Nephron progenitor cell (in vitro differentiated cells): ENCODE data around the gene CNTNAP3B.
"Not testable (repeated sequence)": the region's sequence is repeated elsewhere in the genome, so short reads cannot be mapped to it uniquely, and the experiment has no call there.

ENCODE experiments used
- DNase-seq: peaks from one replicate; pipeline ENCODE4 v3.0.0; 2021
- H3K27ac Mint-ChIP-seq: 2 replicates; pipeline ENCODE4 v1.8.0; 2021; ENCODE audit warnings: mild to moderate bottlenecking, moderate library complexity, mixed read lengths
- H3K27me3 Mint-ChIP-seq: 2 replicates; pipeline ENCODE4 v1.8.0; 2021; ENCODE audit warnings: mild to moderate bottlenecking, low read depth, mixed read lengths; ENCODE audit not compliant: poor library complexity
- H3K36me3 Mint-ChIP-seq: 2 replicates; pipeline ENCODE4 v1.8.0; 2021; ENCODE audit warnings: low read depth, mixed read lengths
- H3K4me1 Mint-ChIP-seq: 2 replicates; pipeline ENCODE4 v1.8.0; 2021; ENCODE audit warnings: mixed read lengths
- H3K4me3 Mint-ChIP-seq: 2 replicates; pipeline ENCODE4 v1.8.0; 2021; ENCODE audit warnings: mild to moderate bottlenecking, moderate library complexity, mixed read lengths
- H3K9me3 Mint-ChIP-seq: 2 replicates; pipeline ENCODE4 v1.8.0; 2021; ENCODE audit warnings: mild to moderate bottlenecking, moderate library complexity, mixed read lengths

The CNTNAP3B gene

DNA sequence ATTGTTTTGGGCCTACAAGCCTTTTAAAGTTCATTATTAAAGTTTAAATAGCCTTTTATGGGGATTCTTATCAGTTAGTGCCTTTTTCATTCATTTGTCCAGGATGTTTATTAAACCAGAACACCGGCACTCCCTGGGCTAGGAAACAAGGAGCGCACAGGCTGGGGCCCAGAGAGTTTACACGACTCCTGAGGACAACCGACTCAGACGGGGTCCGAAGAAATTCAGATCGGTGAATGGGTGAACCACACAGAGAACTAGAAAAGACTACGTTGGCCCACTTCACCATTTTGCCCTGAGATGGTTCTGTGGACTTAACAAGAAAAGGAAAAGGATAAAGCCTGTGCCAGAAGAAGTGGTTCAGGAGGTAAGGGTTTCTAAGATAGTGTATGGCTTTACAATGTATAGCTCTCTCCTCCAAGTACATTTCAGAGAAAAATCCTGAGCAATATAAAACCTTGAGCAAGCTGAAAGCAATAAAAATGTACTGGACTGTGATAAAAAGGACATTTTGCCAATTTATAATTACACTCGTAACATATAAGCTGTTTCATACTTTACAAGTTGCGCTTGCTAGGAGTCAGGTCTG lies 84.7 kb downstream of the CNTNAP3B start:
- H3K27ac Mint-ChIP-seq, H3K4me1 Mint-ChIP-seq, H3K9me3 Mint-ChIP-seq, H3K27me3 Mint-ChIP-seq, DNase-seq, H3K4me3 Mint-ChIP-seq, H3K36me3 Mint-ChIP-seq: not testable (repeated sequence)

DNA sequence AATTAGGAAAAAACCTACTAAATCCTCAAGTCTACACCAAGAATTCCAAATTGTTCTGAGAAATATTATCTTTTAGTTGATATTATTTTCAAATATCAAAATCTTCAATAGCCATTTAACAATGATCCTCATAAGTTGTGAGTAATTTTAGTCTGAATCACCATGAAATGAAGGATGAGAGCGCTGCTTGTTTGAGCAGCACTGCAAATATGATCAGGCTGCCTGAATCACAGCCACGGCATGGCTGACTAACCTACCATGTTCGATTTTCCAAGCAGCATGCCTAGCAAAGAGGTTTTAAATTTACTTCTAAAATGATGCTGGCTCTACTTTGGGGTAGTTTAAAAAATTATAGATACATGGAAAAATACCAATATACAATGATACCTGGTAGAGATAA lies 95.7 kb downstream of the CNTNAP3B start:
- not testable (repeated sequence) for H3K36me3 Mint-ChIP-seq, H3K9me3 Mint-ChIP-seq, H3K4me1 Mint-ChIP-seq, H3K27ac Mint-ChIP-seq, H3K27me3 Mint-ChIP-seq, DNase-seq, H3K4me3 Mint-ChIP-seq

DNA sequence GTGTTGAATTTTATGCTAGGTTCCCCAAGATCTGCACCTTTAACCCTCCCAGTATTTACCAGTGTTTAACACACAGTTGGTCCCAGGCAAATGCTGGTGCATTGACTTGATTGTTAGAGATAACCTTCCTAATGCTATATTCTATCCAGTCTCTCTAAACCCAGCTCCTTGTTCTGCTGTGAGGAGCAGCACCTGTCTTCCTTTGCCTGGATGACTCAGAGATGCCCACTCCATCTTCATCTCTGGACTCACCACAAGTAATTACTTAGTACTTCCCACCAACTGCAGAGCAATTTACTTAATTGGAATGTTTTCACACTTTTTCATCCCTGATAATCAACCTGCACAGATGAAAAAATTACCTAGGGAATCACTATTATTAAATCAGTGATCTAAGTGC lies 108.6 kb downstream of the CNTNAP3B start:
- H3K36me3 Mint-ChIP-seq, H3K27ac Mint-ChIP-seq, H3K9me3 Mint-ChIP-seq, H3K4me3 Mint-ChIP-seq, DNase-seq, H3K4me1 Mint-ChIP-seq, H3K27me3 Mint-ChIP-seq: not testable (repeated sequence)

DNA sequence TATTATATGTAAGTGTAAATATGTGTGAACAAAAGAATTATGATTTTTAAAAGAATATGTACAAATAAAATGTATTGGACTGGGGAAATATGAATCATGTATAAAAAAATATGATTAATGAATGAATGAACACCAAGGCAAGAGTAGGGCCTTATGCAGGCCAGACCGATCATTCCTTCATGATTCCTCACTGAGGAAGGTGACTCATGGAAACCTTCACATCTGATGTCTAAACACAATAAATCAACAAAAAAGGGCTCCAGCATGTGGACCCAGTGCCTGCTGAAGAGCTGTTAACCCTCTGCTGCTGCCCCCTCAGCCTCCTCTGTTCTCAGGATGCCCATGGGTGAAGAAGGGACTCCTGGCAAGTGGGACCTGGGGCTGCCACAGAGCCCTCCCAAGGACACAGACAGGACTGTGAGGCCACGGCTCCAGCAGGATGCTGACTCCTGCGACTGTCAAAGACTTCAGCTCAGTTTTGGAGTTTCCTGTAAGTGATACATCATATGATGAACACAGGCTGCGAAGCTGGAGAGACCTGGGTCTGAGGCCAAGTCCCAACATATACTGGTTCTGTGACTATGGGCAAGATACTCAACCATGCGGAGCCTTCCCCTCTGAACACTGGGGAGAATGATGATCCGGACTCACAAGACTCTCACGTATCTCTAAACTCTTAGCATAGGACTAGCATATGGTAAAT lies 110.9 kb downstream of the CNTNAP3B start:
- not testable (repeated sequence) for H3K27ac Mint-ChIP-seq, H3K27me3 Mint-ChIP-seq, H3K9me3 Mint-ChIP-seq, H3K36me3 Mint-ChIP-seq, DNase-seq, H3K4me3 Mint-ChIP-seq, H3K4me1 Mint-ChIP-seq

DNA sequence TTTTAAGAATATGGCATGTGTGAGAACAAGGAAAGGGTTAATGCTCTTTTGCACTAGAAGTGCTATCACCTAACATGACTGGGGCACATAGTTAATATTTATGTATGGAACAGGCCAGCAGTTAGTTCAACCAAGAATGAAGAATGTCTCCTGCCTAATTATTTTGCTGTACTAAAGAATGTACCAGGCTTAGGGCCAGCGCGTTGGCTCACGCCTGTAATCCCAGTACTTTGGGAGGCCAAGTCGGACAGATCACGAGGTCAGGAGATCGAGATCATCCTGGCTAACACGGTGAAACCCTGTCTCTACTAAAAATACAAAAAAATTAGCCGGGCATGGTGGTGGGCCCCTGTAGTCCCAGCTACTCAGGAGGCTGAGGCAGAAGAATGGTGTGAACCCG lies 114.9 kb downstream of the CNTNAP3B start:
- H3K27me3 Mint-ChIP-seq, H3K4me3 Mint-ChIP-seq, H3K9me3 Mint-ChIP-seq, DNase-seq, H3K36me3 Mint-ChIP-seq, H3K4me1 Mint-ChIP-seq, H3K27ac Mint-ChIP-seq: not testable (repeated sequence)

- H3K27me3 Mint-ChIP-seq, H3K4me1 Mint-ChIP-seq, H3K27ac Mint-ChIP-seq, DNase-seq, H3K9me3 Mint-ChIP-seq, H3K36me3 Mint-ChIP-seq, H3K4me3 Mint-ChIP-seq: not testable (repeated sequence)
Measured at GRCh38 chr9:41991607-41992006, 137.6 kb downstream of the CNTNAP3B start.

GRCh38 chr9:41980271-41980670 lies 149.0 kb downstream of the CNTNAP3B start:
- H3K4me1 Mint-ChIP-seq, H3K27me3 Mint-ChIP-seq, H3K4me3 Mint-ChIP-seq, DNase-seq, H3K27ac Mint-ChIP-seq, H3K36me3 Mint-ChIP-seq, H3K9me3 Mint-ChIP-seq: not testable (repeated sequence)

DNA sequence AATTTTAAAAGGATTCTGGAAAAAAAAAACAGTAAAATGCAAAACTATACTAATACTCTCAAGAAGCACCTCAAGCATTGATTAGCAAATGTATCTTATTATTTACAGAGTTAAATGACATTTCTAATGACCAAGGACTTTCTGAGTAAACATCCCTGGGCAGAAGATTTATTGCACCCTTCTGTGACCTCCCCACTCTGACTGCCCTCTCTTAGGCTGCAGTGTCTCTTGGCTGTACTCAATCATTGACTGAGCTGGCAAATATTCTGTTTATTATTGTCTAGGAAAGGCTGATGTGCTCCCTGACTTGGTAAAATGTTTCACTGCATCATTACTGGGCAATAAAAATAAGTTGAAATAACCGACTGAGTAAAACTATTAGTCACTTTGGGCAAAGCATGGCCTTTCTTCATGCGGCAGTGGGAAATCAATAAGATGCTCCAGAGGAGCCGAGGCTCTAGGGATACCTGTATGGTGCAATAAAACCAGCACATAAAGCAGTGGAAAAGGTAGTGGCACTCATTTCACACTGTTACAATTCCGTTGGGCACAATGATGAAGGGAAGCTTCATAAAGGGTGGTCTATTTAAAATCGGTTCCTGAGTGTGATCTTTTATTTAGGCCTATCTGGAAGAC lies 151.1 kb downstream of the CNTNAP3B start:
- not testable (repeated sequence) for H3K4me1 Mint-ChIP-seq, H3K27me3 Mint-ChIP-seq, DNase-seq, H3K27ac Mint-ChIP-seq, H3K36me3 Mint-ChIP-seq, H3K4me3 Mint-ChIP-seq, H3K9me3 Mint-ChIP-seq

DNA sequence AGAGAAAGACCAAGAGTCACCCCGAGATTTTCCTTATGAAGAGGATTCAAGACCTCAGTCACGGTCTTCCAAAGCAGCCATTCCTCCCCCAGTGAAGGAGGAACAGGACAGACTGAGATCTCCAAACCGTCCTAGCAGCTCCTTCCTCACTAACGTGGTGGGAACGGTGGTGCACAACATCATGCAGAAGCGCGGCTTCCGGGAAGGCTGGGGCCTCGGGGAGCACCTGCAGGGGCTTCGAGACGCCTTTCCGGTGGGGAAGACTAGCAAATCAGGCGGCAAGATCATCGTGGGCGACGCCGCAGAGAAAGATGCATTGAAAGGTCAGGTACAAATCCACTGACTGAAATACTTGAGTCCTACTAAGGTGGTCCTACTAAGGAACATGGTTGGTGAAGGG lies 154.3 kb downstream of the CNTNAP3B start:
- not testable (repeated sequence) for H3K27ac Mint-ChIP-seq, H3K9me3 Mint-ChIP-seq, H3K4me1 Mint-ChIP-seq, DNase-seq, H3K36me3 Mint-ChIP-seq, H3K4me3 Mint-ChIP-seq, H3K27me3 Mint-ChIP-seq

GRCh38 chr9:41953007-41953406 lies 176.2 kb downstream of the CNTNAP3B start:
- H3K27ac Mint-ChIP-seq, H3K4me1 Mint-ChIP-seq, H3K4me3 Mint-ChIP-seq, H3K27me3 Mint-ChIP-seq, H3K36me3 Mint-ChIP-seq, DNase-seq, H3K9me3 Mint-ChIP-seq: not testable (repeated sequence)

- not testable (repeated sequence) for H3K4me3 Mint-ChIP-seq, H3K36me3 Mint-ChIP-seq, H3K4me1 Mint-ChIP-seq, H3K27ac Mint-ChIP-seq, DNase-seq, H3K27me3 Mint-ChIP-seq
- H3K9me3 Mint-ChIP-seq = peaks cover 13% of the 10 kb centered on the region
Measured at GRCh38 chr9:41941738-41942137, 187.5 kb downstream of the CNTNAP3B start.

DNA sequence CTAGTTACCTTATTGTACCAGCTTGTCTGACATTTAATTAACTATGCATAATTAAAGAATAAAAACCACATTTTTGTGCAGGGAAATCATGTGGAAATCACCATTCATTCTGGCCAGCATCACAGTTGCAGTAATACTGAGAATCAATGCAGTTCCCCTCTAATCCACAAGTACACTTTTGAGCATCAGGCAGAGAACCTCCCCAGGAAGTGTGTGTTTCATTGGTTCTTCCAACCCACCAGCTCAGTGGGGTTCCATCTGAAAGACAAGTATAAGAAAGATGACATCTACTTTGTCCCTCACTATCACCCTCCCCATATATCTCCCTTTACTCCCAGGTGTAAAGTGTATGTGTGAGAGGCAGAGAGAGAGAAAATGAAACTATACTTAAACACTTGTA lies 191.1 kb downstream of the CNTNAP3B start:
- not testable (repeated sequence) for H3K27me3 Mint-ChIP-seq, H3K36me3 Mint-ChIP-seq, DNase-seq, H3K4me3 Mint-ChIP-seq, H3K27ac Mint-ChIP-seq, H3K9me3 Mint-ChIP-seq, H3K4me1 Mint-ChIP-seq

- H3K36me3 Mint-ChIP-seq, H3K9me3 Mint-ChIP-seq, H3K27me3 Mint-ChIP-seq, H3K4me3 Mint-ChIP-seq, DNase-seq, H3K4me1 Mint-ChIP-seq, H3K27ac Mint-ChIP-seq: not testable (repeated sequence)
Measured at GRCh38 chr9:41935727-41936126, 193.5 kb downstream of the CNTNAP3B start.

- not testable (repeated sequence) for H3K4me3 Mint-ChIP-seq, H3K36me3 Mint-ChIP-seq, H3K9me3 Mint-ChIP-seq, H3K27me3 Mint-ChIP-seq, H3K4me1 Mint-ChIP-seq, DNase-seq, H3K27ac Mint-ChIP-seq
Measured at GRCh38 chr9:41929172-41929571, 200.1 kb downstream of the CNTNAP3B start.

DNA sequence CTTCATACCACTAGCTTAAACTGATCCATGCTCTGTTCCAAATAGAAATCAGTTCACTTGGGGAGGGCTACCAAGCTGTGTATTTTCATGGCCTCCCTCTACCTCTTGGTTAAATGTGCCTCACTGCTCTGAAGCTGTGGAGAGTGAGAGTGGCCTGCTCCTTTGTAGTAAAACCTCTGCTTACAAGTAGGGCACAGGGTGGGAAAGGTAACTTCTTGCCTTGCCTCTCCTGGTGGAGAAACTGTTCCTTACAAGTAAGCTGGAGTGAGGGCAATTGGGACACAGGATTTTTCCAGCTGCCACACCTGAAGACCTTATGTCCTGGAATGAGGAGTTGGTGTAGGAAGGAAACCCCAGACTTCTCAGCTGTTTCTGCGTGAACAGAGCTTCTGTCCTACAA lies 211.9 kb downstream of the CNTNAP3B start:
- H3K4me1 Mint-ChIP-seq, H3K27ac Mint-ChIP-seq, DNase-seq, H3K9me3 Mint-ChIP-seq, H3K36me3 Mint-ChIP-seq, H3K27me3 Mint-ChIP-seq, H3K4me3 Mint-ChIP-seq: not testable (repeated sequence)
